MM.1S (cell line): ENCODE measurements around the gene CALHM2.
A peak's percentile ranks its signal among the peaks of the same experiment; 100 is the strongest.

Source experiments
- DNase-seq: peaks from one replicate; pipeline ENCODE4 v3.0.0-alpha.2; 2015
- H2AFZ ChIP-seq: fragments of 300-600 bp; sonication (generic); 2 replicates; pipeline ENCODE4 v1.6.0; 2016; ENCODE audit warnings: antibody characterized with exemption, low read length
- H3F3A ChIP-seq: fragments of 300-600 bp; sonication (generic); 2 replicates; pipeline ENCODE4 v1.6.1; 2016; ENCODE audit warnings: mild to moderate bottlenecking, antibody characterized with exemption, low read length, moderate library complexity, mixed read lengths; ENCODE audit not compliant: insufficient read depth
- H3K27ac ChIP-seq: fragments of 300-600 bp; sonication (generic); 2 replicates; pipeline ENCODE4 v1.5.1; 2016; ENCODE audit warnings: mild to moderate bottlenecking, low read length
- H3K27me3 ChIP-seq: fragments of 300-600 bp; sonication (generic); replicated peaks from 2 replicates; pipeline ENCODE4 v1.6.0; 2016; ENCODE audit warnings: low read length; ENCODE audit not compliant: insufficient read depth
- H3K36me3 ChIP-seq: fragments of 300-600 bp; sonication (generic); replicated peaks from 2 replicates; pipeline ENCODE4 v1.6.1; 2016; ENCODE audit warnings: mild to moderate bottlenecking, low read length, mixed read lengths; ENCODE audit not compliant: insufficient read depth
- H3K4me1 ChIP-seq: fragments of 300-600 bp; sonication (generic); 2 replicates; pipeline ENCODE4 v1.6.1; 2016; ENCODE audit warnings: low read length, mixed read lengths
- H3K4me2 ChIP-seq: fragments of 300-600 bp; sonication (generic); 2 replicates; pipeline ENCODE4 v1.6.0; 2016; ENCODE audit warnings: low read depth, low read length
- H3K4me3 ChIP-seq: fragments of 300-600 bp; sonication (generic); 2 replicates; pipeline ENCODE4 v1.5.1; 2016; ENCODE audit warnings: low read length, mixed read lengths
- H3K79me2 ChIP-seq: fragments of 300-600 bp; sonication (generic); 2 replicates; pipeline ENCODE4 v1.6.1; 2016; ENCODE audit warnings: mixed run types, low read length, mixed read lengths
- H3K9ac ChIP-seq: fragments of 300-600 bp; sonication (generic); 2 replicates; pipeline ENCODE4 v1.6.1; 2016; ENCODE audit warnings: low read length, mixed read lengths
- H3K9me2 ChIP-seq: fragments of 300-600 bp; sonication (generic); replicated peaks from 2 replicates; pipeline ENCODE4 v1.6.1; 2016; ENCODE audit warnings: mild to moderate bottlenecking, low read length, mixed read lengths; ENCODE audit not compliant: insufficient read depth
- H3K9me3 ChIP-seq: fragments of 300-600 bp; sonication (generic); replicated peaks from 2 replicates; pipeline ENCODE4 v1.6.1; 2016; ENCODE audit warnings: mild to moderate bottlenecking, low read length, mixed read lengths; ENCODE audit not compliant: insufficient read depth
- H4K20me1 ChIP-seq: fragments of 300-600 bp; sonication (generic); 2 replicates; pipeline ENCODE4 v1.6.1; 2016; ENCODE audit warnings: mild to moderate bottlenecking, low read length, moderate library complexity, mixed read lengths; ENCODE audit not compliant: insufficient read depth
- CTCF ChIP-seq: fragments of 300-600 bp; sonication (generic); IDR thresholded peaks from 2 replicates; pipeline ENCODE4 v1.5.1; 2016; ENCODE audit warnings: antibody characterized with exemption, low read length, mixed read lengths
- EZH2 ChIP-seq: fragments of 300-600 bp; sonication (generic); optimal IDR thresholded peaks from 2 replicates; pipeline ENCODE3; 2017; ENCODE audit warnings: low read depth, mild to moderate bottlenecking, antibody characterized with exemption, low read length, mixed read lengths
- EZH2phosphoT487 ChIP-seq: fragments of 300-600 bp; sonication (generic); IDR thresholded peaks from 2 replicates; pipeline ENCODE4 v1.6.1; 2018; ENCODE audit warnings: antibody characterized with exemption, low read length

Gene CALHM2

GRCh38 chr10:103472005-103472404 lies 19.8 kb upstream of the CALHM2 start:
- Histone ChIP-seq H4K20me1 (no peaks in the 10 kb centered on the region), H3K27me3 (no peaks in the 10 kb centered on the region), H2AFZ (peak overlapping the region; percentile 44), H3K4me3 (peak overlapping the region; percentile 13; the same call in 1 of the 2 replicates), H3K79me2 (no peaks in the 10 kb centered on the region), H3K4me1 (peaks cover 33% of the 10 kb centered on the region), H3K36me3 (no peaks in the 10 kb centered on the region), H3K4me2 (peak overlapping the region; percentile 71), H3F3A (peaks cover 28% of the 10 kb centered on the region), H3K9ac (peak overlapping the region; percentile 68), H3K9me3 (no peaks in the 10 kb centered on the region), H3K9me2 (no peaks in the 10 kb centered on the region), H3K27ac (peak overlapping the region; percentile 93)
- no peak for TF ChIP-seq CTCF
- TF ChIP-seq EZH2phosphoT487, result no peak
- no peak for TF ChIP-seq EZH2
- DNase-seq, result peak; percentile 63

- no peaks in the 10 kb centered on the region for H3K36me3 ChIP-seq
- H4K20me1 ChIP-seq, result no peaks in the 10 kb centered on the region
- H2AFZ ChIP-seq, result peak overlapping the region; percentile 38
- peaks cover 28% of the 10 kb centered on the region for H3F3A ChIP-seq
- no peaks in the 10 kb centered on the region for H3K27me3 ChIP-seq
- H3K9me3 ChIP-seq, result no peaks in the 10 kb centered on the region
- H3K79me2 ChIP-seq, result no peaks in the 10 kb centered on the region
- TF ChIP-seq EZH2, result no peak
- TF ChIP-seq EZH2phosphoT487, result no peak
- no peak for TF ChIP-seq CTCF
- H3K9me2 ChIP-seq, result no peaks in the 10 kb centered on the region
- DNase-seq, result peak; percentile 91
- peak overlapping the region; percentile 41 for H3K4me3 ChIP-seq
- peak overlapping the region; percentile 93 for H3K27ac ChIP-seq
- peaks cover 24% of the 10 kb centered on the region for H3K4me1 ChIP-seq
- peak overlapping the region; percentile 68 for H3K9ac ChIP-seq
- peak overlapping the region; percentile 71 for H3K4me2 ChIP-seq
These were observed 18.8 kb upstream of the CALHM2 start for GRCh38 chr10:103470761-103471653.

GRCh38 chr10:103469201-103469600 lies 17.0 kb upstream of the CALHM2 start:
- TF ChIP-seq EZH2 (no peak), CTCF (no peak), EZH2phosphoT487 (no peak)
- peaks cover 24% of the 10 kb centered on the region for H3K4me1 ChIP-seq
- no peak overlapping the region for H3K9ac ChIP-seq
- H2AFZ ChIP-seq, result no peak overlapping the region
- no peaks in the 10 kb centered on the region for H3K79me2 ChIP-seq
- H3K9me2 ChIP-seq, result no peaks in the 10 kb centered on the region
- peaks cover 28% of the 10 kb centered on the region for H3F3A ChIP-seq
- no peak overlapping the region for H3K4me2 ChIP-seq
- H3K4me3 ChIP-seq, result no peak overlapping the region
- H3K9me3 ChIP-seq, result no peaks in the 10 kb centered on the region
- H4K20me1 ChIP-seq, result no peaks in the 10 kb centered on the region
- H3K36me3 ChIP-seq, result no peaks in the 10 kb centered on the region
- no peak for DNase-seq
- no peaks in the 10 kb centered on the region for H3K27me3 ChIP-seq
- no peak overlapping the region for H3K27ac ChIP-seq
